Gastrocnemius medialis (tissue), 4 donors: Measurements from ENCODE around the gene ISL2.

Experiments
- POLR2A ChIP-seq, 2 donors: fragments of 450-650 bp; IDR thresholded peaks; one replicate each; pipeline ENCODE4 v1.6.1; 2017; ENCODE audit warnings: antibody characterized with exemption in 2 of 2, mild to moderate bottlenecking in 2 of 2, moderate library complexity in 2 of 2
- TF ChIP-seq, protein P1 (sequence below), 5 experiments: fragments of 450-650 bp in 3 of 5; fragments of 200-600 bp in 2 of 5; sonication (generic) in 2 of 5; IDR thresholded peaks in 4 of 5; conservative IDR thresholded peaks in 1 of 5; 1 replicate in 4 of 5; 2 replicates in 1 of 5; pipeline ENCODE4 v1.5.1; 2016 to 2019; ENCODE audit warnings: antibody characterized with exemption in 5 of 5, mild to moderate bottlenecking in 3 of 5, moderate library complexity in 3 of 5

DNA sequence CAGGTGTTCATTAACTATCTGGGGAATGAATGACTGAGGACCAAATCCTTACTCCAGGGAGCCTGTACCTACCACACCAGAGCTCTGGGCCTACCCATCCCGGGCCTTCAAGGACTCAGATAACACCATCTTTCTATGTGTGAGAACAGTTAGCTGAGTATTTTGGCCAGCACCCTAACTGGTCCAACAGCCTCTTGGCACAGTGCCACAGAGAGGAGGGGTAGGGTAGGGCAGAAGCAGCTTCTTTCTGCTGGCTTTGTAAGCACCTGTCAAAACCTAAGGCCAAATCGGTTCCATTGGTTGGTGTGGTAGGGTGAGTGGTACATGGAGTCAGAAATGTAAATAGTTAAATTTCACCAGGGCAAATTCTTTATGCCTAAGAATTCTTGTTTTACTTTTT, 26.7 kb downstream of the ISL2 start:
- TF ChIP-seq, protein P1, sequence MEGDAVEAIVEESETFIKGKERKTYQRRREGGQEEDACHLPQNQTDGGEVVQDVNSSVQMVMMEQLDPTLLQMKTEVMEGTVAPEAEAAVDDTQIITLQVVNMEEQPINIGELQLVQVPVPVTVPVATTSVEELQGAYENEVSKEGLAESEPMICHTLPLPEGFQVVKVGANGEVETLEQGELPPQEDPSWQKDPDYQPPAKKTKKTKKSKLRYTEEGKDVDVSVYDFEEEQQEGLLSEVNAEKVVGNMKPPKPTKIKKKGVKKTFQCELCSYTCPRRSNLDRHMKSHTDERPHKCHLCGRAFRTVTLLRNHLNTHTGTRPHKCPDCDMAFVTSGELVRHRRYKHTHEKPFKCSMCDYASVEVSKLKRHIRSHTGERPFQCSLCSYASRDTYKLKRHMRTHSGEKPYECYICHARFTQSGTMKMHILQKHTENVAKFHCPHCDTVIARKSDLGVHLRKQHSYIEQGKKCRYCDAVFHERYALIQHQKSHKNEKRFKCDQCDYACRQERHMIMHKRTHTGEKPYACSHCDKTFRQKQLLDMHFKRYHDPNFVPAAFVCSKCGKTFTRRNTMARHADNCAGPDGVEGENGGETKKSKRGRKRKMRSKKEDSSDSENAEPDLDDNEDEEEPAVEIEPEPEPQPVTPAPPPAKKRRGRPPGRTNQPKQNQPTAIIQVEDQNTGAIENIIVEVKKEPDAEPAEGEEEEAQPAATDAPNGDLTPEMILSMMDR (IDR thresholded peaks at IDR 0.05 in 4 of 5, conservative IDR thresholded peaks at IDR 0.05 in 1 of 5): no peak
- no peak for TF ChIP-seq POLR2A (IDR thresholded peaks at IDR 0.05)
